Spinal cord (tissue), 10 donors: ENCODE data around the gene ADGRB2. TPM values are rescaled to one million over a fixed set of nuclear protein-coding genes. Genes with fewer than 3 reads are reported as not detected.

Experiments
- DNase-seq, 6 donors: peaks; one replicate each; pipeline versions ENCODE4 v3.0.0 to v3.0.0-alpha.2; 2013 to 2015; ENCODE audit warnings: low spot score in 6 of 6, low read depth in 4 of 6
- H3K27ac ChIP-seq: one replicate; pipeline ENCODE4 v1.5.1; 2013; ENCODE audit warnings: low read depth, low read length, control low read depth
- H3K27me3 ChIP-seq: one replicate; pipeline ENCODE4 v1.6.1; 2013; ENCODE audit warnings: low read length; ENCODE audit not compliant: control insufficient read depth, insufficient read depth
- H3K36me3 ChIP-seq: one replicate; pipeline ENCODE4 v1.6.1; 2013; ENCODE audit warnings: low read length; ENCODE audit not compliant: control insufficient read depth, insufficient read depth
- H3K4me1 ChIP-seq: one replicate; pipeline ENCODE4 v1.6.1; 2013; ENCODE audit warnings: low read length; ENCODE audit not compliant: control insufficient read depth, insufficient read depth
- H3K4me3 ChIP-seq: one replicate; pipeline ENCODE4 v1.5.1; 2013; ENCODE audit warnings: low read depth, low read length, control low read depth
- H3K9me3 ChIP-seq: one replicate; pipeline ENCODE4 v1.6.1; 2013; ENCODE audit warnings: low read length; ENCODE audit not compliant: control insufficient read depth, insufficient read depth
- WGBS: methylation state at CpG from one replicate; pipeline ENCODE4 v1.1.5; 2013; ENCODE audit warnings: missing lambda C conversion rate; ENCODE audit not compliant: insufficient coverage; 5-methylcytosine and 5-hydroxymethylcytosine counted together
- polyA plus RNA-seq, 2 donors: library from polyadenylated mRNA; unstranded; fragments of 120-200 nt; gene quantifications; one replicate each; pipeline ENCODE4 v1.2.1, GENCODE V29; 2013; ENCODE audit not compliant: insufficient read length in 2 of 2
- small RNA-seq: library from RNA; depleted of rRNA; stranded (forward); fragments of <200 nt; gene quantifications from one replicate; pipeline ENCODE3, GENCODE V24; 2014; ENCODE audit warnings: low replicate concordance
- total RNA-seq, 2 donors: library from RNA; depleted of rRNA in 1 of 2; stranded (reverse); fragments of 120-200 nt in 1 of 2; fragments of >200 nt in 1 of 2; gene quantifications; one replicate each; pipeline versions ENCODE4 v1.2.3 to v1.2.4, GENCODE V29; 2013 to 2014
- donor health status: healthy.

The ADGRB2 gene
- total and polyA plus RNA-seq, 4 donors: 37.7 to 142 (median 89.5) TPM

- 43% methylated on average over 2 of the region's 2 CpGs for WGBS
Measured at GRCh38 chr1:31679091-31679490, 85.0 kb downstream of the ADGRB2 start.

GRCh38 chr1:31678681-31679080 is 85.5 kb downstream of the ADGRB2 start:
- WGBS: 89% methylated on average over 3 of the region's 4 CpGs
- Histone ChIP-seq H3K4me3 (no peak overlapping the region), H3K27ac (no peak overlapping the region), H3K9me3 (no peaks in the 10 kb centered on the region), H3K27me3 (no peaks in the 10 kb centered on the region), H3K4me1 (peaks cover 20% of the 10 kb centered on the region), H3K36me3 (peaks cover 59% of the 10 kb centered on the region)
- DNase-seq: no peak

More at GRCh38 chr1:31679091-31679490, 85.0 kb downstream of the ADGRB2 start:
- no peak for DNase-seq
- Histone ChIP-seq H3K27me3 (no peaks in the 10 kb centered on the region), H3K9me3 (no peaks in the 10 kb centered on the region), H3K27ac (no peak overlapping the region), H3K4me1 (peaks cover 20% of the 10 kb centered on the region), H3K4me3 (no peak overlapping the region), H3K36me3 (peaks cover 61% of the 10 kb centered on the region)

GRCh38 chr1:31677949-31678348 is 86.2 kb downstream of the ADGRB2 start:
- peak in 1 of 6 donors; percentile 11 for DNase-seq
- 63% methylated on average over 5 of the region's 6 CpGs for WGBS
- Histone ChIP-seq H3K4me3 (no peak overlapping the region), H3K9me3 (no peaks in the 10 kb centered on the region), H3K27ac (no peak overlapping the region), H3K27me3 (no peaks in the 10 kb centered on the region), H3K36me3 (peaks cover 58% of the 10 kb centered on the region), H3K4me1 (peaks cover 28% of the 10 kb centered on the region)

GRCh38 chr1:31677401-31677800 is 86.7 kb downstream of the ADGRB2 start:
- 68% methylated on average over 1 of the region's 3 CpGs for WGBS
- no peak overlapping the region for H3K27ac ChIP-seq
- no peaks in the 10 kb centered on the region for H3K9me3 ChIP-seq
- no peaks in the 10 kb centered on the region for H3K27me3 ChIP-seq
- DNase-seq: no peak
- peaks cover 33% of the 10 kb centered on the region for H3K4me1 ChIP-seq
- H3K4me3 ChIP-seq: no peak overlapping the region
- peaks cover 58% of the 10 kb centered on the region for H3K36me3 ChIP-seq

Small RNA genes lying within 50 kb of the gene (small RNA-seq; reads per million reads assigned to genes)
- not detected for gene MIR4254

Other genes with a start within 250 kb of the ADGRB2 start
- gene TINAGL1, start 187.8 kb downstream of the ADGRB2 start, total RNA-seq: 10 to 100 TPM; 15.4 to 41.2 TPM
- 10 to 100 TPM in 1 of 2 donors, 1 to 10 TPM in 1; 5.3 to 11.0 TPM for gene TINAGL1, start 187.8 kb downstream of the ADGRB2 start, polyA plus RNA-seq
- 1 to 10 TPM in 1 of 2 donors, under 1 TPM in 1; 0.94 to 3.2 TPM for gene HCRTR1, start 146.7 kb downstream of the ADGRB2 start, total RNA-seq
- gene HCRTR1, start 146.7 kb downstream of the ADGRB2 start, polyA plus RNA-seq: 1 to 10 TPM; 4.2 to 6.5 TPM
- gene PEF1, start 119.5 kb downstream of the ADGRB2 start, total RNA-seq: 10 to 100 TPM; 66.1 to 78.1 TPM
- gene PEF1, start 119.5 kb downstream of the ADGRB2 start, polyA plus RNA-seq: 10 to 100 TPM; 77.4 to 78.2 TPM
- gene COL16A1, start 60.3 kb downstream of the ADGRB2 start, total RNA-seq: 100 to 1,000 TPM in 1 of 2 donors, 10 to 100 TPM in 1; 60.6 to 166 TPM
- 100 to 1,000 TPM; 105 to 178 TPM for gene COL16A1, start 60.3 kb downstream of the ADGRB2 start, polyA plus RNA-seq
- under 1 TPM; 0.30 to 0.44 TPM for gene SPOCD1, start 51.7 kb upstream of the ADGRB2 start, total RNA-seq
- under 1 TPM; 0.15 to 0.43 TPM for gene SPOCD1, start 51.7 kb upstream of the ADGRB2 start, polyA plus RNA-seq
- gene PTP4A2, start 174.0 kb upstream of the ADGRB2 start, total RNA-seq: 100 to 1,000 TPM; 248 to 326 TPM
- gene PTP4A2, start 174.0 kb upstream of the ADGRB2 start, polyA plus RNA-seq: 100 to 1,000 TPM; 149 to 185 TPM
- 10 to 100 TPM; 83.9 to 84.7 TPM for gene KHDRBS1, start 249.5 kb upstream of the ADGRB2 start, total RNA-seq
- 100 to 1,000 TPM; 153 to 188 TPM for gene KHDRBS1, start 249.5 kb upstream of the ADGRB2 start, polyA plus RNA-seq